Body of pancreas (tissue), 4 donors: ENCODE results near the gene RPL22. TPM values are rescaled to one million over a fixed set of nuclear protein-coding genes. Genes with fewer than 3 reads are reported as not detected.

Experiments
- ATAC-seq: fragments of 150-250 bp; one replicate; pipeline ENCODE4 v1.9.1; 2016
- DNase-seq, 4 donors: peaks; one replicate each; pipeline ENCODE4 v3.0.0-alpha.2; 2019
- H3K27ac ChIP-seq, 4 donors: fragments of 200-600 bp; sonication (generic); 1 replicate in 3 of 4; 2 replicates in 1 of 4; pipeline versions ENCODE4 v1.5.1 to v1.6.1; 2016 to 2019; ENCODE audit warnings: mild to moderate bottlenecking in 1 of 4, mixed read lengths in 1 of 4, moderate library complexity in 1 of 4
- H3K27me3 ChIP-seq, 2 donors: fragments of 200-600 bp; sonication (generic); one replicate each; pipeline ENCODE4 v1.6.0; 2016; ENCODE audit warnings: mild to moderate bottlenecking in 1 of 2
- H3K36me3 ChIP-seq, 2 donors: fragments of 200-600 bp; sonication (generic); replicated peaks in 1 of 2; 2 replicates each; pipeline ENCODE4 v1.5.1; 2016; ENCODE audit warnings: low read depth in 2 of 2; ENCODE audit not compliant: insufficient read depth in 1 of 2
- H3K4me1 ChIP-seq: fragments of 200-600 bp; sonication (generic); one replicate; pipeline ENCODE4 v1.6.0; 2016
- H3K4me3 ChIP-seq, 2 donors: fragments of 200-600 bp; sonication (generic); 1 replicate in 1 of 2; 2 replicates in 1 of 2; pipeline ENCODE4 v1.5.1; 2016 to 2019
- H3K9me3 ChIP-seq, 3 donors: fragments of 200-600 bp; sonication (generic); 1 replicate in 2 of 3; 2 replicates in 1 of 3; pipeline ENCODE4 v1.5.1; 2016
- CTCF ChIP-seq, 7 experiments: fragments of 450-650 bp in 4 of 7; fragments of 200-600 bp in 3 of 7; sonication (generic) in 3 of 7; IDR thresholded peaks; one replicate each; pipeline ENCODE4 v1.5.1; 2016 to 2019; ENCODE audit warnings: antibody characterized with exemption in 7 of 7
- POLR2A ChIP-seq, 3 donors: fragments of 450-650 bp; IDR thresholded peaks; one replicate each; pipeline ENCODE4 v1.6.1; 2016; ENCODE audit warnings: antibody characterized with exemption in 3 of 3, mild to moderate bottlenecking in 2 of 3
- WGBS, 2 donors: methylation state at CpG; one replicate each; pipeline ENCODE4 v1.1.5; 2017; 5-methylcytosine and 5-hydroxymethylcytosine counted together
- intact Hi-C: fragments of 100-400 bp; cut with DNase I; formaldehyde crosslinking; loops from one replicate; pipeline ENCODE4 v1.15.1; 2023
- total RNA-seq, 2 donors: library from RNA; depleted of rRNA; stranded (reverse); fragments of >200 nt; gene quantifications; one replicate each; pipeline ENCODE4 v1.1.0, GENCODE V29; 2016

The RPL22 gene
- total RNA-seq, 2 donors from 2014 or later: 112 to 148 TPM

DNA sequence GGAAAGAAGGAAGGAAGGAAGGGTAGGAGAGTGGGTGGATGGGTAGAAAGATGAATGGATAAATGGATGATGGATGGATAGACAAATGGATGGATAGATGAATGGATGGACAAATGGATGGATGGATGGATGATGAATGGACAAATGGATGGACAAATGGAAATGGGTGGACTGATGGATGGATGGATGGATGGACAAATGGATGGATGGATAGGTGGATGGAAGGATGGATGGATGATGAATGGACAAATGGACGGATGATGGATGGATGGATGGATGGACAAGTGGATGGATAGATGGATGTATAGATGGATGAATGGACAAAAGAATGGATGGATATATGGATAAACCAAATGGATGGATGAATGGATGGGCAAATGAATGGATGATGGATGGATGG lies 49.8 kb downstream of the RPL22 start:
- no peak for TF ChIP-seq POLR2A (IDR thresholded peaks at IDR 0.05)
- TF ChIP-seq CTCF (IDR thresholded peaks at IDR 0.05): no peak
- H3K9me3 ChIP-seq: no peaks in the 10 kb centered on the region
- H3K27ac ChIP-seq: no peak overlapping the region
- 68 to 90% methylated on average over 1 of the region's 1 CpG for WGBS, 2 donors
- no peaks in the 10 kb centered on the region for H3K4me1 ChIP-seq
- intact Hi-C loops: no loop called here
- peaks cover 0 to 12% of the 10 kb centered on the region in 2 donors for H3K27me3 ChIP-seq
- H3K36me3 ChIP-seq: no peaks in the 10 kb centered on the region
- ATAC-seq: no peak
- DNase-seq: no peak
- no peak overlapping the region for H3K4me3 ChIP-seq

DNA sequence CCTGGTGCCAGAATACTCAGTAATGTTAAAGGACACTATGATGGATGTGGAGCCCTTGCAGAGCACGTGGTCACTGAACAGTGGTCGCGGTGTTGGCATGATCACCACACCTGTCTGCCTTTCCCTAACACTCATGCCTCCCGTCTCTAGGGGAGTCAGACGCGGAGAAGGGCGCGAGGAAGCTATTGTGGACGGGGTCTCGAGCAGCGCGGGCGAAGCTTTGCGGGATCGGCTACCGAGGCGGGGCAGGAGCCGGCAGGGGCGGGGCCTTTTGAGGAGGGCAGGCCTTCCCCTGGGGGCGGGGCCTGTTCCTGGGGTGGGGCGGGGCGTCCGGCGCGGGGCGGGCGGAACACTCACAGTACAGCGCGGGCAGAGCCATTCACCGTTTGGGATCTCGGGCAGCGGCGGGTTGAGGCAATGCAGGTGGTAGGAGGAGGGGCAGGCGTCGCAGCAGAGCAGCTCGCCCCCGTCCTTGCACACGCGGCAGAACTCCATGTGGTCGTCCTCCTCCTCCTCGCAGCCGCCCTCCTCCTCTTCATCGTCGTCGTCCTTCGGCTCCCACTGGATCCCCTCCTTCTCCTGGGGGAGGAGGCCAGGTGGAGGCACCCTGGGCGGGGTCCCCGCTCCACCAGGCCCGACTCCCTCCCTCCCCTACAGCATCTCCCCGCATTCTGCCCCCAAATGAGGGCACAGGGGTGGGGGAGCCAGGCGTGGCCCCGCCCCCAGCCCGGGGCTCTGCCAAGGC lies 50.7 kb downstream of the RPL22 start:
- 2 to 4% methylated on average over 32 to 52 of the region's 53 CpGs for WGBS, 2 donors
- DNase-seq (peak; percentile 47 to 71 (median 56)), ATAC-seq (peak; percentile 76)
- intact Hi-C loops: no loop called here
- TF ChIP-seq CTCF (IDR thresholded peaks at IDR 0.05): no peak
- TF ChIP-seq POLR2A (IDR thresholded peaks at IDR 0.05): no peak
- Histone ChIP-seq H3K36me3 (no peaks in the 10 kb centered on the region), H3K9me3 (no peaks in the 10 kb centered on the region), H3K4me1 (no peaks in the 10 kb centered on the region), H3K27ac (no peak overlapping the region), H3K27me3 (peaks cover 0 to 12% of the 10 kb centered on the region in 2 donors), H3K4me3 (no peak overlapping the region)

DNA sequence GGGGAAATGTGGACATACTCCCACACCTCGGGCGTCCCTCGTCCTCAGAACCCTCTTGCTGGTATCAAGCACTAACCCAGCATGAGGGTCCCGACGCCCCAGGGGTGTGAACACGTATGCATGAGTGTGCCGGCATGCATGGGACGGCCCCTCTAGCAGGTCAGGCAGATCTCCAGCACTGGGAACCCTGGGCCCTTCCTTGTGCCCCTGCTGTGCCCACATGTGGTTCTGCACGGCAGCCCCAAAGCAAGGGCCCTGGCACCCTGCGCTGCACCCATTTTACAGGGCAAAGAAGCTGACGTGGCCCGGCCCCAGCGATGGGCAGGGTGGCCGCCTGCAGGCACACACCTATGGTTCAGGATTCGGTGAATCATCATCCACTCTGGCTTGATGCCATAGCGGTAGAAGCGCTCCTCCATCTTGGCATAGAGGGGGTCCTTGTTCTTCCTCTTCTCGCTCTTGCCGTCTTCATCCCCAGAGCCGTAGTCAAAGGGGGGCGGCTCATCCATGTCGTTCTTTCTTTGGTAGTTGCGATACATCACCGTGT lies 53.5 kb downstream of the RPL22 start:
- H3K4me3 ChIP-seq: no peak overlapping the region
- intact Hi-C loops: no loop called here
- ATAC-seq (no peak), DNase-seq (no peak)
- 74 to 78% methylated on average over 21 to 22 of the region's 24 CpGs for WGBS, 2 donors
- no peaks in the 10 kb centered on the region for H3K9me3 ChIP-seq
- peaks cover 0 to 12% of the 10 kb centered on the region in 2 donors for H3K27me3 ChIP-seq
- TF ChIP-seq CTCF (IDR thresholded peaks at IDR 0.05) (no peak), POLR2A (IDR thresholded peaks at IDR 0.05) (no peak)
- no peaks in the 10 kb centered on the region for H3K4me1 ChIP-seq
- H3K36me3 ChIP-seq: no peaks in the 10 kb centered on the region
- H3K27ac ChIP-seq: no peak overlapping the region

- Histone ChIP-seq H3K27me3 (peaks cover 0 to 12% of the 10 kb centered on the region in 2 donors), H3K9me3 (no peaks in the 10 kb centered on the region), H3K27ac (no peak overlapping the region), H3K4me3 (no peak overlapping the region), H3K36me3 (no peaks in the 10 kb centered on the region), H3K4me1 (no peaks in the 10 kb centered on the region)
- ATAC-seq (no peak), DNase-seq (no peak)
- WGBS, 2 donors: 60% methylated on average over 2 of the region's 2 CpGs; no CpG with 5 or more reads in 1 of the 2 donors
- intact Hi-C loops: no loop called here
- TF ChIP-seq CTCF (IDR thresholded peaks at IDR 0.05): no peak
- no peak for TF ChIP-seq POLR2A (IDR thresholded peaks at IDR 0.05)
These were observed 54.0 kb downstream of the RPL22 start for GRCh38 chr1:6145396-6145750.
